GM21390 (cell line): Measurements from ENCODE around the gene EPB41L4A.
"Not testable (repeated sequence)": the region's sequence is repeated elsewhere in the genome, so short reads cannot be mapped to it uniquely, and the experiment has no call there.

Experiments
- ATAC-seq: cut with Tn5 transposase; IDR thresholded peaks from one replicate; pipeline ENCODE4 v1.9.1; 2021; ENCODE audit not compliant: unreplicated experiment

Gene EPB41L4A

DNA sequence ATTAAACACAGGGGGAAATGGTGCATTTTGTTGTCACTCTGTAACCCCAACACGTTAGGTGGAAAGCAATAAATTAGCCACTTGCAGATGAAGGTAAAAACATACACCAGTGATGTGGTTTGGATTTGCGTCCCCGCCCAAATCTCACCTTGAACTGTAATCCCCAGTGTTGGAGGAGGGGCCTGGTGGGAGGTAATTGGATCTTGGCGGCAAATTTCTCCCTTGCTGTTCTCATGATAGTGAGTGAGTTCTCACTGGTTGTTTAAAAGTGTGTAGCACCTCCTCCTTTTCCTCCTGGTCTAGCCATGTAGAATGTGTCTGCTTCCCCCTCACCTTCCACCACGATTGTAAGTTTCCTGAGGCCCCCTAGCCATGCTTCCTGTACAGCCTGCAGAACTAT, 17.2 kb downstream of the EPB41L4A start:
- no peak for ATAC-seq

DNA sequence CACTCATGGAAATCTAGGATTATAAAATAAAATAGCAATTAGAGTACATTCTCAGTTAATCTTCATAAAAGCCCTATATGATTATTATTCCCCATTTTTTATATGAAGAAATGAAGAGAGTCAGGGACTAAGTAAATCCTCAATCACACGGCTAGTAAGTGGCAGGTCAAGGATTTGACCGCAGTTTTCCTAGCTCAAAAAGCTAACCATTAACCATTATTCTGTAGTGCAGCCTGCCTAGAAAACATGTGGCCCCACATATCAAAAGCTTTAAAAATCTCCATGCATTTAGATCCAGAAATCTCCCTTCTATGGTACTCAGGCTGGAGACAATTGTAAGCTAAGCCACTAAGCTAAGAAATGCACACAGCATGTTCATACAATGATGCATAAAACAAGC, 21.4 kb downstream of the EPB41L4A start:
- ATAC-seq, result no peak

DNA sequence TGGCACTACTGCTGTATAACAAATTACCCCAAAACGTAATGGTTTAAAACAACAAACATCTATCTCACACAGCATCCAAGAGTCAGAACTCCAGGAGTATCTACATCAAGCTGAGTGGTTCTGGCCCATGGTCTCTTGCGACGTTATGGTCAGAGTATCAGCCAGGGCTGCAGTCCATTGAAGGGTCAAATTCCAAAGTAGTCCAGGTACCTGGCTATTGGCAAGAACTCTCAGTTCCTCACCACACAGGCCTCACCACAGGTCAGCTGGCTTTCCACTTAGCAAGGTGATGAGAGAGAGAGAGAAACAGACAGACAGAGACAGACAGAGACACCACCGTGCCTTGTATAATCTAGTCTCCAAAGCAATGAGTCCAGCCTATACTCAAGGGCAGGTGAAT, 22.6 kb downstream of the EPB41L4A start:
- ATAC-seq, result no peak

DNA sequence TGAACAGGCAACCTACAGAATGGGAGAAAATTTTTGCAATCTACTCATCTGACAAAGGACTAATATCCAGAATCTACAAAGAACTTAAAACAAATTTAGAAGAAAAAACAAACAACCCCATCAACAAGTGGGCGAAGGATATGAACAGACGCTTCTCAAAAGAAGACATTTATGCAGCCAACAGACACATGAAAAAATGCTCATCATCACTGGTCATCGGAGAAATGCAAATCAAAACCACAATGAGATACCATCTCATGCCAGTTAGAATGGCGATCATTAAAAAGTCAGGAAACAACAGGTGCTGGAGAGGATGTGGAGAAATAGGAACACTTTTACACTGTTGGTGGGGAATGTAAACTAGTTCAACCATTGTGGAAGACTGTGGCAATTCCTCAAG, 23.8 kb downstream of the EPB41L4A start:
- ATAC-seq, result not testable (repeated sequence)

DNA sequence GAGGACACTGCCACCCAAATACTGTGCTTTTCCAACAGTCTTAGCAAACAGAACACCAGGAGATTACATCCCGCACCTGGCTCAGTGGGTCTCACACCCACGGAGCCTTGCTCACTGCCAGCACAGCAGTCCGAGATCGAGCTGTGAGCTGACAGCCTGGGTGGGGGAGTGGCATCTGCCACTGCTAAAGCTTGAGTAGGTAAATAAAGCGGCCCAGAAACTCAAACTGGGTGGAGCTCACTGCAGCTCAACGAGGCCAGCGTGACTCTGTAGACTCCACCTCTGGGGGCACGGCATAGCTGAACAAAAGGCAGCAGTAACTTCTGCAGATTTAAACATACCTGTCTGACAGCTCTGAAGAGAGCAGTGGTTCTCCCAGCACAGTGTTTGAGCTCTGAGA, 28.8 kb downstream of the EPB41L4A start:
- no peak for ATAC-seq

DNA sequence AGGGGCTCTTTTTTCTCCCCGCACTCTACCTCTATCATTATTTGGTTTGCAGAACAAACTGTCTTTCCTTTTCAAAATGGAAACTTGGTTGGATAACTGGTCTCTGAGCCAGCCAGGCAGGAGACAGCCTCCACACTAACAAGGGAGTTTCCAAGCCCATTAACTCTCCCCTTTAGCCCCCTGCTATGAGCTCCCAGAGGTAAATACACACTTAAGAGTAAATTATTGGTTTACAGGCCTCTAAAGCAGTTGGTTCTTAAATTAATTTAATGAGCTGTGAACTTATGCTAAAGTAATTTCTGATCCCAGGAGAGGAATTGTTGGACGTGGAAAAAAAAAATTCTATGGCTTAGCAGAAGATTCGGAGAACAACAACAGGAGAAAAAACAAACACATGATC, 30.3 kb downstream of the EPB41L4A start:
- ATAC-seq, result no peak

DNA sequence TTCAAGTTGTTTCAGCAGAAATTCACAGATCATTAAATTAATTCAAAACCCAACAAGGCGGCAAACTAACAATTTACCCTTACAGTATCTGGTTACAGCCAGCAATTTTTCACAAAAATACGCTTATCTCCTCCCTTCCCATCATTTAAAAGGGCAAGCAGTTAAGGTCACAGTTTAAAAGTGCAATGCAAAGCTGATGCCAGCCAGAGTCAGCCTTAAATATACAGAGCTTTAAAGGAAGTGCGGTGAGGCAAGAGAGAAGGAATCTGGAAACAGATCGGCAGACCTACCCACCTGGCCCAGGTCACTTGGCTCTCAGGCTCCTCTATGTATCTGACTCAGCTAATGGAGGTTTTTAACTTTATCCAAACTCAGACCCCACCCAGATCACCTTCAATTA, 31.0 kb downstream of the EPB41L4A start:
- no peak for ATAC-seq

DNA sequence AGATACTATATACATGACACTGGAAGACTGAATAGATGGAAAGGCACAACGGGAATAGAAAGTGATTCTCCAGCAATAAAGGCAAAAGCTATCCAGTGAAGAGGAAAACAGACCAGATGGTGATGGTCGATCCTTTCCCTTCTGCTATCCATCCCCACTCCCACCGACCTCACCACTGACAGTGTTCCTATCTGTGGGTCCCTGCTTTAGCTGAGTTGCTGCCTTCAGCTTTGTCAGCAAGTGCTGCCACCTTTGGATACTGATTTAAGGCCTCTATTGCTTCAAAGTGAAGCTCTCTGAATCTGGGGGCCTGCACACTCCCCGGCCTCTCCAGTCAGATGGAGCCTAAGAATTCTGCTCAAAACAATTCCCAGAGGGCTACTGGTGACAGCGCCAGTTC, 32.3 kb downstream of the EPB41L4A start:
- ATAC-seq, result no peak

DNA sequence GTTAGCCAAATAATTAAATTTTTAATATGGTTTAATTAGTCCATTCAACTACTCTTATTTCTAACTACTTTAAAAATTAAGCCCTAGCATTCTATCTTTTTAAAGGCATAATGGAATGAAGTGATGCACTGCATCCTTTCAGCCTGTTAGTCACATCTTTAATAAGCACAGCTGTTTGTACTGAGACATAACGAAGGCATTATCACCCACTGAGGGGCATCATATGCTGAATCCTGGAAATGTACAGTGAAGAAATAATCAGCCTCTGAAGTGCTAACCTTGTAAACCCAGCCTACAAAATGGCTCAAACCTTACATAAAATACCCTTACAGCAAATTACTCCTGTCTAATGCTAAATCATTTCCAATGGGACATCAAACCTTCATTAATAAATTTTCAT, 33.1 kb downstream of the EPB41L4A start:
- no peak for ATAC-seq

DNA sequence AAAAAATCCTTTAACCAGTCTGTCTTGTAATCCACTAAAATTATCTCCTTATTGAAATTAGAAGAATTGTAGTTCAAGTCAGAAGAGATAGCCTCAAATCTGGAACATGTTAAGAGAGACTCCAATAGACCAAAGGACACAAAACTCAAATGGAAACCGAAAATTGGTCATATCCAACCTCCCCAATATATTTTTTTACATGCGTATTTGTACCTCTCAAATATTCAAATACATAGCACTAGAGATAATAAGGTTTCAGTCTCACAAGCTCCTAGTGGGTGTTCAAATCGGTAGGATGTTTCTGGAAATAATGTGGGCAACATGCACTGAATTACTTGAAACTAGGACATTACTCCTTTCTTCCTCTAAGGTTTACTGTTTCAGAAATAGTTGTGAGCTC, 33.5 kb downstream of the EPB41L4A start:
- ATAC-seq, result no peak

DNA sequence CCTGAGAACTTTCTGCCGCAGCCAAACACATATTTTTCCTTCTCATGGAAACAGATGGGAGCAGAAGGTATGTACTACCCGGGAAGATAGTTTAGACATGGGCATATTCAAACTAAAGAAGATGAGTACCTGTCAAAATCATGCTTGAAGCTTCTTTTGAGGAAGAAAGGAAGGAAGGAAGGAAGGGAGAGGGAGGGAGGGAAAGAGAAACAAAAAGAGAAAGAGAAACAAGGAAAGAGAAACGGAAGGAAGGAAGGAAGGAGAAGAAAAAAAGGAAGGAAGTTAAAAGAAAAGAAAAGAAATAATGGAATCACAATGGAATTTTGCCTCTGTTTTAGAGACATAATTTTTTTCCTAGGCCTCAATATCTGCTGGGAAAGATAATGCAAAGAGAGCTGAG, 34.6 kb downstream of the EPB41L4A start:
- ATAC-seq, result no peak

DNA sequence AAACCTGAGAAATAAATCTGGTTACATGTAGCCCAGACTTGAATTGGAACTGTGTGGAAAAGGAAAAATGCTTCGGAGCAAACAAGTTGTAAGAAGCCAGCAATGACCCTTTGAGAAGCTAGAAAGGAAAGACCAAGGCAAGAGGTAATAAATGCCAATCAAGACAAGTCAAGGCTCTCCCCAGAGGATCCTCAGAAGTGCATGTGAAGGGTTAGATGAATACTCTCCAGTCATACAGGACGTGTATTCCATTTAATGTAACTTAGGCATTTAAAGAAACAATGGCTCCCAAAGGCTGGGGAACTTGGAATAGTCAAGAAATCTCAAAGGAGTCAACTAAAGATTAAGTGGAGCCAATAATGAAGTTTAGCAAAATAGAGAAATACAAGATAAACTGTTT, 36.2 kb downstream of the EPB41L4A start:
- ATAC-seq, result no peak

DNA sequence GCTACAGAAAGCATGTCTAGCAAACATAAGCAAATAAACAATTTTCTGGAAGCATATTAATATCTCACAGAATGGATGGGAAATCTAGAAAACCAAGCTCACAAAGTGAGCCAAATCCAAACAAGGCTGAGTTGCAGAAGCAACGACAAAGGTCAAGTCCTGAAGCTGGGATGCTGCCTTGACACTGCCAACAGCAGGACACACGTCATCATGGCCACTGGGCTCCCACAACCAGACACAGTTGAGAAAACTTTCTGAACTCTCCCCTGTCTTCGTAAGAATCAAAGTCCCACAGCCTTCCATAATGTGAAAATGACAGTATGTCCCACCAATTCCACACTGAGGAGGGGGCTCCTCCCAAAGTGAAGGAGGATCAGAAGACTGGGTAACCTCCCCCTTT, 37.6 kb downstream of the EPB41L4A start:
- ATAC-seq, result no peak

DNA sequence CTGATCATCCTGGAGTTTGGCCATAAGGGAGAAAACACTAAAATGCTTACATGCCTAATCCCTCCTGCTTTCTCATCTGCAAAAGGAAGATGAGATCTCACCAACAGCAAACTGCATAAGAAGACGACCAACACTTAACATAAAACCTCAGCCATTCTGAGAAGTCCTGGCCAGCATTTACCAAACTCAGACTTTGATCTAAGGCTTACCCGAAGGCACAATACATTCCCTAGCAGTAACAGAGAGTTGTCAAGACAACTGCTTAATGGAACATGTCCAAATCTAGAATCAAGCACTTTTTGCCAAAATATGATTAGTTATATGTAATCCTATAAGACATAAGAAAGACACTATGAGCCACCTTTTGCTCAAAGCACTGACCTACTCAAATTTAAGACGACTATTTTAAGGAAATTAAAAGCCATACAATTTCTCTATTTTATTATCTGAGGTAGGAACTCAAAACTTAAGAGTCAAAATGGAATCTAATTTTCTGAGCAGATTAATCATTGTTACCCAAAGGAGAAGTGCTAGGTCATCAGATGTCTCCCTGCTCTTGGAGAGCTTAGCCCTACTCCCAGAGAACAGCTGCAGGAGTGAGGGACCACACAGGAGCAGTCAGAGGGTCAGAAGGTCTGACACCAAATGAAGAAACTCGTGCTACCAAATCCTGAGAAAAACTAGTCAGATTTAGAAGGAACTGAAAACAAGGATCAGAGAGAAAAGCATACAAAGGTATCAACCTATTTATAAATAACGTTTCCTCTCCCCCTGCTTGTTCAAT, 39.3 kb downstream of the EPB41L4A start:
- no peak for ATAC-seq

DNA sequence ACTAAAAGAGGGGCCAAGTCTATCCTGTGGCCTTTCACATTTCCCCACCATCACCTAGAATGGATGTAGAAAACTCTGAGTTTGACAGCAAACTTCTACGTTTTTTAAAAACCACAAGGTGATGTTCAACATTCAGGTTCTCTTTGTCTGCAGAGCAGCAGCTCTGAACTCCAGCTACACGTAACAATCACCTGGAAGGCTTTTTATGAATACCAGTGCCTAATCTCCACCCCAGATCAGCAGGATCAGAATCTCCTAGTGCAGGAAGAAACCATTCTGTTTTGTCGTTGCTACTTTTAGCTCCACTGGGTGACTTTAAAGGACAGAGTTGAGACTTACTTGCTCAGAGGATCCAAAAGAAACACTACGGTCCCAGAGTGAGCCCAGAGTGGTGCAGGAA, 44.3 kb downstream of the EPB41L4A start:
- no peak for ATAC-seq

DNA sequence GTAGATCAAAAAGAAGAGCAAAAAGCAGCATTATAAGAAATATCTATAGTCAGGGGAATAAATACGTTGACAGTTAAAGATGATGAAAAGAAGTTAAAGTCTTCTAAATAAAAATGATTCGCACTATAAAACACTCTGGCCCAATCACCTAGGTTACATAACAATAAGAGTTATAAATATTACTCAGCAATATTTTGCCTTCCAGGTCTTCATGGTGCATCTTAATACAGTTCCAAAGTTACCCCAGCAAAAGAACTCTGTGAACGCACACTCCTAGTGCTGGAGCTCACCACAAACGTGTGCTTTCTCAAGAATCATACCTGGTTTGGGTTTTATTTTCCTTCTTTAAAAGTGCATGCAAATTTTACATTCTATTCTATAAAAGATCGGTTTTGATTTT, 44.7 kb downstream of the EPB41L4A start:
- no peak for ATAC-seq

DNA sequence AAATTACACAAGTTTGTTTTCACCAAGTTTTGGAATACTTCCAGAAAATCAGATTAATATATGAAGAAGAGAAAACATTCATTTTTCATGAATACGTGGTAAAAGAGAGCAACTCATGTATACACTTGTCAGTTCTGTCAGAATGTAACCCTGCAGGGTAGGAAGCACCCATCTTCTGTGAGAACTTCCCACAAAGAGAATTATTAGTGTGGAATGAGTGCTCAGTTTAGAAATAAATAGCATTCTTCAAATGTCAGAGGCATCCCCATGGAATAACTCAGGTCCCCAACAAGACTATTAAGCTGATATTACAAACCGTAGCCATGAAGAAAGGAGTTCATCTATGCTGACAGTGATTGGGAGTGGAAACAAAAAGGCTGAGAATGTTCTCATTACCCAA, 45.2 kb downstream of the EPB41L4A start:
- no peak for ATAC-seq

DNA sequence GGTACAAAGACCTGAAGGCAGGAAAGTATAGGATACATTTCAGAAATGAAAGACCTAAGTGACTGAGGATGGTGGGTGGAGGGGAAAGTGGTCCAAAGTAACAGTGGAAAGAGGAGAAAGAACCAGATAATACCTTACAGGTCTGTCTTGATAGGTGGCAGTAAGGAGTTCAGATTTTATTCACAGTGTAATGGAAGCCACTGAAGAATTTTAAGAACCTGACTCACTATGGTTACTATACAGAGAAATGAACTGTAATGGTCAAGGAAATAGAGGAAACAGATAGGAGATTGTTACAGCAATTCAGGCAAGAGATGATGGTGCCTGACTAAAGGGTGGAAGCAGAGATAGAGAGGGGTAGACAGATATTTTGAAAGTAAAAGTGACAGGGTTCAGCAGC, 46.5 kb downstream of the EPB41L4A start:
- no peak for ATAC-seq

DNA sequence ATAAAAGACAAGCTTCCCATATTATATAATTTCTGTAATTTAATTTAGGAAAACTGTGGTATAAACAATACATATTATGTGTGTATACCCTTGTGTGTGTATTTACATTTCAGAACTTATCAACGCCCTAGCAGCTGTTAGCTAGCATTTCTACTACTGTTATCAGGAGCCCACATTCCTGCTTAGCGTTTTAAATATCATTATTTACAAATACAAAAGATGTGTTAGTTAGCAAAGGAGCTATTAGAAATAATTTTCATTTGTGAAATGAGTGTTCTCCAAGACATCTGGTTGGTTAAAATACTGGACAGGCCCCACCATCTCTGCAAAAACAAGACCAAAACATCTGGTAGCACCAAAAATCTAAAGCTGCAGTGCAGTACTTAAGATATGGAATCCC, 48.0 kb downstream of the EPB41L4A start:
- ATAC-seq, result no peak

DNA sequence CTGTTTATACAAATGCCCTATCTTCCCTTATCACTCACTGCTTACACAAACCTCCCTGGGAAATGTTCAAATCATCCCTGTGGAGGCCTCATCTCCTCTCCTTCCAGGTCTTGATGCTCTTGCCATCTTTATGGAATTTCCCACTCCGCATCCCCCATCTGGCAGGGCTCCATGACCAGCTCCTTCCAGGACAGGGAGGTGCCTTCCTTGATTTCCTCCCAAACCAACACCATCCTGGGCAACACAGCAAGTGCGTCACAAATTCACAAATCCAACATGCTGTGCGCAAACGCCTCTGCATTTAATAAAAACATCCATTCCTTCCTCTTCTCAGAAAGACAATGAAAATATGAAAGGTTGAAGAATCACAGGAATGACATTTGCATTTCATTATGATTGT, 51.7 kb downstream of the EPB41L4A start:
- no peak for ATAC-seq

DNA sequence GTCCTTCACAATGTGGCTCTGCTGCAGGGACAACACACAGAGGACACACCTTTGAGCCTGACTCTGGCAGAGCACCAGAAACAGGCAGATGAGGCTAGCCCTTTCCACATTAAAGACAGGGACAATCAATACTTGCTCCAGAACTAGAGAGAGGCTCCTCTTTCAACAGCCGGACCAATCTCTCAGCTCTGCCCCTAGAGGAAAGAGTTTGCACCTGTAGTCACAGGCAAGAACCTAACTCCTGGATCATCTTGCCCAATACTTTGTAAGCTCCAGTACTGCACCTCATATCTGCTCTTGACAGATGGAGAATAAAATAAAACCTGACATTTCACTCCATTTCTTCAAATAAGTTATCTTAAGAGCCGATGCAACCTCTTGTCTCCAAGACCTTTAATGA, 52.1 kb downstream of the EPB41L4A start:
- no peak for ATAC-seq

DNA sequence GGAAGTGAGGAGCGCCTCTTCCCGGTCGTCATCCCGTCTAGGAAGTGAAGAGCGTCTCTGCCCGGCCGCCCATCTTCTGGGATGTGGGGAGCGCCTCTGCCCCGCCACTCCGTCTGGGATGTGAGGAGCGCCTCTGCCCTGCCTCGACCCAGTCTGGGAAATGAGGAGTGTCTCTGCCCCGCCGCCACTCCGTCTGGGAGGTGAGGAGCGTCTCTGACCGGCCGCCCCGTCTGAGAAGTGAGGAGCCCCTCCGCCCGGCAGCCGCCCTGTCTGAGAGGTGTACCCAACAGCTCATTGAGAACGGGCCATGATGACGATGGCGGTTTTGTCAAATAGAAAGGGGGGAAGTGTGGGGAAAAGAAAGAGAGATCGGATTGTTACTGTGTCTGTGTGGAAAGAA, 58.3 kb downstream of the EPB41L4A start:
- ATAC-seq, result not testable (repeated sequence)

DNA sequence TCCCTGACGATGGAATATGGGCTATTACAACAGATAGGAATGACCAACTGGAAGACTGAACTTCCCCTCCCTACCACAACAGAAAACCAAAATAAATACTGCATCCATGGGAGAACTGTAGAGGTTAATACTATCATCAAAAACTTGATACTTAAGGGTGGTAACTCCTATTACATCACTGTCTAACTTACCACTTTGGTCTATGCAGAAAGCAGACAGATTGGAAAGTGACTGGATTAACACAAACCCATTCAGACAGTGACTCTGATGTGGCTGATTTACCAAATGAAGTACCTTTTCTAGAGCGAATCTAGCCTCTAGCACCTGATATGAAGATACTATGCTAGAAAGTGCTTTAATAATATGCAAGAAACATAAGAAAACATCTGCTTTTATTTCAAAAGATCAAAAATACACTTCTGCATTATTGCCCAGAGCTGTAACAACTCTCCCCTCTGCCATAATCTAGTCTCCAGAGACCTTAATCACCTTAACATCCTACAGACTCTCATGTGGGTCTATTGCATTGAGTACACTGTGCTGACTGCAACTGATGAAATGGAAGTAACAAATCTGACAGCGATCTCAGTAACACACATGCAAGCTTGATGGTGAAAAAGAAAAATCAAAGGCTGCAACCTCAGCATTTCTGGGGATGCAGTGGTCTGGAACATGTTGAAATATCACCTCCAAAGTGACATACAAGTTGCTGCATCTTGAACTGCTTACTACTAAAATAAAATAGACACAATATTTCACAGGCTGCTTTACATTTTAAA, 62.7 kb downstream of the EPB41L4A start:
- no peak for ATAC-seq
